ENCODE results near the gene SLC25A22. TPM values are rescaled to one million over a fixed set of nuclear protein-coding genes. Genes with fewer than 3 reads are reported as not detected.

Gene SLC25A22
- 2.6 TPM for total RNA-seq
- long read RNA-seq, partial matches to known transcripts, result 0 of 6 reads
- long read RNA-seq, other reads (novel, unspliced or antisense), result 2 of 6 reads

GRCh38 chr11:798093-798713, at the start of gene SLC25A22:
Gene SLC25A22 (minus strand): TSS chr11:798281. CDS start chr11:795006, 3,275 bp downstream.
- DNase-seq (ENCODE audit: missing footprints) (peak; percentile 89), ATAC-seq (peak; percentile 73)
- intact Hi-C loops (cut with DNase I), result no loop called here

DNA sequence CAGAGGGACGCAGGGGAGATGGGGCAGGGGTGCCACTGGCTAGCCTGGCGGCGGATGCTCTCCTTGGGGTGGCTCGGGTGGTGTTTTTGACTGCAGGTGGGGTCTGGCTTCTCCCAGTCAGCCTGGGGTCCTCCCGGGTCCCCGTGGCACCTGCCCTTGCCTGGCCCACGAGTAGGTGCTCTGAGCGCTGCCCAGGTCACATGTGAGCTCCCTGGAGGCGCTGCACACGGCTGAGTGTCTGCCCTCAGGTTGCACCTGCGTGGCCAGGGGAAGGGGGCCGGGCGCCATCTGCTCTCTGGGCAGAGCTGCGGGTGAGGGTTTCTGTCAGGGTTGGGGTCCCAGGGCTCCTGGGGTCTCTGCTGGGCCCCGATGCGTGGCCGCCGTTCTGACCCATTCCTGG, 49.8 kb upstream of the SLC25A22 start:
- ATAC-seq, result no peak
- intact Hi-C loops (cut with DNase I), result no loop called here
- no peak for DNase-seq (ENCODE audit: missing footprints)

GRCh38 chr11:846496-847098, 48.5 kb upstream of the SLC25A22 start:
- ATAC-seq (no peak), DNase-seq (ENCODE audit: missing footprints) (no peak)
- intact Hi-C loops (cut with DNase I), result no loop called here

GRCh38 chr11:845872-846495, 47.9 kb upstream of the SLC25A22 start:
- no peak for DNase-seq (ENCODE audit: missing footprints)
- intact Hi-C loops (cut with DNase I), result no loop called here
- ATAC-seq, result no peak

GRCh38 chr11:844693-845644, 46.9 kb upstream of the SLC25A22 start:
- peak; percentile 94 for DNase-seq (ENCODE audit: missing footprints)
- peak; percentile 67 for ATAC-seq
- intact Hi-C loops (cut with DNase I), result loop anchor here (5.0 kb wide), 3 partner anchors 38 to 82 kb away; partner anchors contain the start of genes AP2A2, CHID1, PIDD1 and RPLP2

GRCh38 chr11:843818-844692, 46.0 kb upstream of the SLC25A22 start:
- ATAC-seq (peak; percentile 59), DNase-seq (ENCODE audit: missing footprints) (peak; percentile 95)
- intact Hi-C loops (cut with DNase I), result loop anchor here (5.0 kb wide), 3 partner anchors 37 to 83 kb away; partner anchors contain the start of genes AP2A2, CHID1, PIDD1 and RPLP2

GRCh38 chr11:843086-843734, 45.1 kb upstream of the SLC25A22 start:
- intact Hi-C loops (cut with DNase I), result loop anchor here (5.0 kb wide), 3 partner anchors 36 to 84 kb away; partner anchors contain the start of genes AP2A2, CHID1, PIDD1 and RPLP2

DNA sequence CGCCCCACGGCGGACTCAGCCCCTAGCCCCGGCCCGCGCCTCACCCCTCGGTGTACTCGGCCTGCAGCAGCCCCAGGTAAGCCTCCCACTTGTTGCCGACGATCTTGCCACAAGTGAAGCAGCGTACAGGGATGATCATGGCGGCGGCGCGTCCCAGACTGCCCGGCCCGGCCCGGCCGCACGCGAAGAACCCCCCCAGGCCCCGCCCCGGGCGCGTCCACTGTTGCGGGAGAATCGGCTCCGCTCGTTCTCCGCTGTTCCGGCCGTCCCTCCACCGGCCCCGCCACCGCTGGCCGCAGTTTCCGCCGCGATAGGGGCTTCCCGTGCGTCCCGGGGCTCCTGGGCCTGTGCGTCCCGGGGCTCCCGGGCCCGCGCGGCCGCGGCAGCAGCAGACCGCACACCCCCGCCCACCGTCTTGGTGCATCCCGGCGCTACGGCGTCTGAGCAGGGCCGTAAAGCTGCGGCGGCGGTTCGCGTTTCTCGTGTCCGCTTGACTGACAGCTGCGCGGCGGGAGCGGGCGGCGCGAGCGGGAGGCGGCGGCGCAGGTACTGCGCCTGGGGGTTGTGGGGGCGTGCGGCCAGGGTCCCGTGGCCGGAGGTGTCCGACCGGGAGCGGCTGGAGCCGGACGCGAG, 44.4 kb upstream of the SLC25A22 start, which contains the start of the genes POLR2L and TSPAN4:
POLR2L (minus strand) TSS at position 160 of the 633 bp plus-strand sequence; CDS start at position 139, 21 bp downstream.
TSPAN4 (plus strand) TSS at position 483 of the 633 bp plus-strand sequence. CDS start 7,453 bp downstream, outside the sequence.
- ATAC-seq, result peak; percentile 50
- DNase-seq (ENCODE audit: missing footprints), result peak; percentile 96
- intact Hi-C loops (cut with DNase I), result loop anchor here (5.0 kb wide), 3 partner anchors 35 to 85 kb away; partner anchors contain the start of genes AP2A2, CHID1, PIDD1 and RPLP2

More at GRCh38 chr11:843086-843734, 45.1 kb upstream of the SLC25A22 start:
- DNase-seq (ENCODE audit: missing footprints) (no peak), ATAC-seq (no peak)

GRCh38 chr11:841981-842369, 43.9 kb upstream of the SLC25A22 start:
- intact Hi-C loops (cut with DNase I), result loop anchor here (5.0 kb wide), 3 partner anchors 35 to 85 kb away; partner anchors contain the start of genes AP2A2, CHID1, PIDD1 and RPLP2
- peak; percentile 0 for ATAC-seq
- no peak for DNase-seq (ENCODE audit: missing footprints)

DNA sequence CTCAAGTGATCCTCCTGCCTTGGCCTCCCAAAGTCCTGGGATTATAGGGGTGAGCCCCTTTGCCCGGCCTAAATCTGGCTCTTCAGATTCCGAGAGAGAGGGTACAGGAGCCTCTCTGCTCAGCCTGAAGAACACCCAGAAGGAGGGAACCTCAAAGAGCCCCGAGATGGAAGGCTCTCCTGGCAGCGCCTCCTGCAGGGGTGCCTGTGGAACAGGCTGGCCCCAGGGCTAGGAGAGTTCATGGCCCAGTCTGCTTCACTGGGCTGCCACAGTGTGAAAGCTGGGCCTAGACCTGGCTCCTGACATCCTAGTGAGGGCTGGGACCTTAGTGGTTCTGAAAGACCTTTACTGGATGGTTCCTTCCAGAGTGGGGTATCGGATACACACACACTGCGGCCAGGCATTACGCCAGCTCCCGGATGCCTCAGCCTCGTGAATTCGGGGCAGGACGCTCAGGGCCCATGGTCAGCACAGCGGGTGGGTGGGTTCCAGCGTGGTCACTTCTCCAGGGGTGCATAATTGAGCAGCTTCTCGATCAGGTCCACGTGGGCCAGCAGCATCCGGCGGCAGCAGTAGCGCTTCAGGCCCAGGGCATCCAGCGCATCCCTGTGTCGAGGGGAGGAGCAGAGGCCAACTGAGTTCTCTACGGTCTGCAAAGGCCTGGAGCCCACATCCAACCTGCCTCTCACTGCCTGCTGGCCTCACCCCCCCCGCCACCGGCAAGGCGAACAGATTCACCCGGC, 42.0 kb upstream of the SLC25A22 start:
- intact Hi-C loops (cut with DNase I), result loop anchor here (5.0 kb wide), 3 partner anchors 33 to 87 kb away; partner anchors contain the start of genes AP2A2, CHID1, PIDD1 and RPLP2
- DNase-seq (ENCODE audit: missing footprints) (no peak), ATAC-seq (no peak)

DNA sequence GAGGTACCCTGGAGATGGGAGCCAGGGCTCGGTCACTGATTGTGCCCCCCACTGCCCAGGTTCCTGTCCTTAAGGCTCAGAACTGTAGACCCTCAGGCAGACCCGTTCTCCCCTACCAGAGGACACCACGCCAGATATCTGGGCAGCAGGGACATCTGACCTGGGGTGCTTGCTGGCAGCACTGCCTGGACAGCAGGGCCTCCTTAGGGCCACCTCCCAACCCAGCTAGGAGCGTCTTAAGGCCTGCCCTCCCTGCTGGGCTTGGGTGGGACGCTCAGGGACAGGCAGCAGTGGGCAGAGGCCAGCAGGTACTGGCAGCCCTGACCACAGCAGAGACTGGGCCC, 41.2 kb upstream of the SLC25A22 start:
- intact Hi-C loops (cut with DNase I), result no loop called here
- no peak for ATAC-seq
- DNase-seq (ENCODE audit: missing footprints), result no peak

DNA sequence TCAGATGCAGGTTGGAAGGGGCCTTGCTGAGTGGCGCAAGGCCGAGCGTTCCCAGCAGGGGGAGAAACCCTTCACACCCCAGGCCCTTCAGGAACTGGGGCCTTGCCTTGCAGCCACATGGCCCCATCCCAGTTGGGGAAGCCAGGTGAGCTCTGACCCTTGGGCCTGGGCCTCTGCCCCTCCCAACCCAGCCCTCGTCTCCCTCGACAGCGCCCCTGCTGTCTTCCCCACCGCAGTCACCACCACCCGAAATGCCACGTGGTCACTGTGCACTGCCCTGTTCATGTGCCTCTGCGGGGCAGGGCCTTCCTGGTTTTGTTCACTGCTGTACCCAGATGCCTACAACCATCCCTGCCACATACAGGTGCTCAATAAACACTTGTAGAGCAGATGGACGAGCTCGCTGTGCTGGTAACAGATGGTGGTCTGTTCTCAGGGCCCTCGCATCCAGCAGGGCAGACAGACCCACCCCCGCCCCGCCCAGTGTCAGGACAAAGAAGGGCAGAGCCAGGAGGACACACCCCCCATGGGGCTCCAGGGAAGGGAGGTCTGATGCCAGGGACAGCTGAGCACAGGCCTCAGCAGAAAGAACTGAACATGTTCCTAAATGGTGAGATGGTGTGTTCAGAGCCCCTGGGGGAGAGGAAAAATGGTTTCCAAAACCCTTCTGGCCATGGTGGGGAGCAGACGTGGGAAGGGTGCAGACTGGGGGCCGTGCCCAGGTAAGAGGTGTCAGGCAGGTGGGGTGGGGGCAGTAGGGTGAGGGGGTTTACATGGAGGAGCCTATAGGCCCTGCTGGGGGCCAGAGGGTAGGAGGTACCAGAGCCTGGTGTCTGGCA, 40.6 kb upstream of the SLC25A22 start:
- DNase-seq (ENCODE audit: missing footprints) (no peak), ATAC-seq (no peak)
- intact Hi-C loops (cut with DNase I), result no loop called here

DNA sequence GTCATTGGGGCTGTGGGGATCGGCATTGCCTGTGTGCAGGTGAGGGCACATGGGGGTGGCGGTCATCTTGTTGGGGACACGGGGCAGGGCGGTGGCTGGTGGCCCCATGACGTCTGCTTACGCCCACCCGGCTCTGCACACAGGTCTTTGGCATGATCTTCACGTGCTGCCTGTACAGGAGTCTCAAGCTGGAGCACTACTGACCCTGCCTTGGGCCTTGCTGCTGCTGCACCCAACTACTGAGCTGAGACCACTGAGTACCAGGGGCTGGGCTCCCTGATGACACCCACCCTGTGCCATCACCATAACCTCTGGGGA, 39.9 kb upstream of the SLC25A22 start:
- ATAC-seq (no peak), DNase-seq (ENCODE audit: missing footprints) (no peak)
- intact Hi-C loops (cut with DNase I), result no loop called here

- intact Hi-C loops (cut with DNase I), result no loop called here
- DNase-seq (ENCODE audit: missing footprints), result no peak
- ATAC-seq, result no peak
These were observed 39.3 kb upstream of the SLC25A22 start for GRCh38 chr11:837189-837989.
